ENCODE results near the gene RNF220.

DNA sequence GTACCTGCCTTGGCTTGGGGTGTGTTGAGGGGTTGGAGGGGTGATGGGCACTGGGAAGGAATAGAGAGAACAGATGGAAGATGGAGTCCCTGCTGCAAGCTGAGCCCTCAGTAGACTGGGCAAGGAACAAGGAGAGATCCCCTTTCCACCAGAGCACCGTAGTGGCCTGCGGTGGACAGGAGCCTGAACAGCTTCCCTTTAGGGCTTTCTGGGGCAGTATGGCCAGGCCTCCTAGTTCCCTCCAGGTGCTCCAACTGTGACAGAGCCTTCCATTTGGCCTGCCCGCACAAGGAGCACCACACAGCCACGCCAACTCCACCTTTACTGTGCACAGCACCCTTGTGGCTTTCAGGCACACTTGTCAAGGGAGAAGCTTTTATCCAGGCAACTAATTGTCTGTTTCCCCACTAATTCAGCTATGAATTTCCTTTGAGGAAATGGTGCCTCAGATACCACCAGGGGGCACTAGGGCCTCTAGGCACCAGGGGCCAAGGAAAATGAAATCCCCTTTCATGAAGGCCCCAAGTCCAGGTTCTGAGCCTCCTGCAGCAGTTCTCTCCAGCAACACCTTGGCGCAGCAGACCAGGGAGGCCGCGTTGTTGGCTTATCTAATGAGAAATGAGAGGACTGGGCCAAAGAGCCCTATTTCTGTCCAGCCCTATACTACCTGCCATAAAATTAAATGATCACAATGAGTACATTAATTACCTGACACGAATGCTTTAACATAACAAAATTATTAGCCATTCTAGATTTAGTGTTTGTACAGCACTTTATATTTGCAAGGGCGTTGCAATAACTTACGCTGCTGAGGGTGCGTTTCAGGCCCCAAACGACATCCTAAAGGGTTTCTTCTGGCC is 26.9 kb upstream of the RNF220 start:
- TF ChIP-seq CTCF (IDR thresholded peaks at IDR 0.05) (no peak), POLR2A (IDR thresholded peaks at IDR 0.05) (no peak)
